SK-N-MC (cell line): Measurements from ENCODE around the gene ZNF599.
A peak's percentile ranks its signal among the peaks of the same experiment; 100 is the strongest.

Source experiments
- DNase-seq: peaks from one replicate; pipeline ENCODE4 v3.0.0-alpha.2; 2011; ENCODE audit warnings: low read depth, low spot score
- H3K27ac ChIP-seq: fragments of 200-600 bp; sonication (generic); 2 replicates; pipeline ENCODE4 v1.5.1; 2016; ENCODE audit warnings: mixed run types
- H3K36me3 ChIP-seq: fragments of 200-600 bp; sonication (generic); 2 replicates; pipeline ENCODE4 v1.6.1; 2017; ENCODE audit warnings: antibody characterized with exemption, low read length, mixed read lengths; ENCODE audit not compliant: insufficient read depth
- H3K4me3 ChIP-seq: fragments of 200-600 bp; sonication (generic); 2 replicates; pipeline ENCODE4 v1.5.1; 2016
- H3K9ac ChIP-seq: fragments of 200-600 bp; sonication (generic); 2 replicates; pipeline ENCODE4 v1.8.0; 2017; ENCODE audit warnings: mixed run types, mixed read lengths; ENCODE audit not compliant: insufficient read length
- H3K9me3 ChIP-seq: fragments of 200-600 bp; sonication (generic); 2 replicates; pipeline ENCODE4 v1.6.1; 2017; ENCODE audit warnings: low read depth, mild to moderate bottlenecking, antibody characterized with exemption, low read length, moderate library complexity, mixed read lengths
- EZH2 ChIP-seq: fragments of 200-600 bp; sonication (generic); IDR thresholded peaks from one replicate; pipeline ENCODE4 v1.6.1; 2017; ENCODE audit warnings: antibody characterized with exemption
- FOXP2 ChIP-seq: optimal IDR thresholded peaks from 2 replicates; pipeline ENCODE3; 2011; ENCODE audit warnings: mild to moderate bottlenecking, moderate library complexity; ENCODE audit not compliant: insufficient read depth; ENCODE audit errors: extremely low read length, control extremely low read depth
- POLR2AphosphoS5 ChIP-seq: IDR thresholded peaks from 2 replicates; pipeline ENCODE4 v1.6.1; 2012; ENCODE audit warnings: mild to moderate bottlenecking, low read depth, low read length, borderline replicate concordance

The ZNF599 gene

GRCh38 chr19:34793565-34793964 is 20.6 kb upstream of the ZNF599 start:
- Histone ChIP-seq H3K9me3 (no peaks in the 10 kb centered on the region), H3K9ac (no peak overlapping the region), H3K36me3 (no peaks in the 10 kb centered on the region), H3K27ac (no peak overlapping the region), H3K4me3 (0 out of 2 replicates have a peak overlapping the region, but pooled peaks have one; percentile 2)
- no peak for DNase-seq
- TF ChIP-seq FOXP2 (no peak), EZH2 (no peak), POLR2AphosphoS5 (no peak)

- no peaks in the 10 kb centered on the region for H3K9me3 ChIP-seq
Measured at GRCh38 chr19:34788074-34788473, 15.1 kb upstream of the ZNF599 start.

GRCh38 chr19:34787059-34787824 is 14.2 kb upstream of the ZNF599 start:
- no peaks in the 10 kb centered on the region for H3K9me3 ChIP-seq
- H3K4me3 ChIP-seq = no peak overlapping the region
- TF ChIP-seq EZH2 (no peak), POLR2AphosphoS5 (no peak), FOXP2 (no peak)

More at GRCh38 chr19:34788074-34788473, 15.1 kb upstream of the ZNF599 start:
- no peak for TF ChIP-seq POLR2AphosphoS5
- no peak for TF ChIP-seq FOXP2
- no peak for TF ChIP-seq EZH2
- H3K27ac ChIP-seq = no peak overlapping the region
- DNase-seq = no peak
- no peak overlapping the region for H3K9ac ChIP-seq
- no peak overlapping the region for H3K4me3 ChIP-seq
- H3K36me3 ChIP-seq = no peaks in the 10 kb centered on the region

GRCh38 chr19:34786236-34786635 is 13.2 kb upstream of the ZNF599 start:
- no peaks in the 10 kb centered on the region for H3K9me3 ChIP-seq
- no peak for TF ChIP-seq POLR2AphosphoS5
- no peak for TF ChIP-seq EZH2
- no peak for TF ChIP-seq FOXP2
- no peak overlapping the region for H3K4me3 ChIP-seq
- no peak for DNase-seq
- H3K36me3 ChIP-seq = no peaks in the 10 kb centered on the region
- H3K27ac ChIP-seq = no peak overlapping the region
- H3K9ac ChIP-seq = no peak overlapping the region

More at GRCh38 chr19:34787059-34787824, 14.2 kb upstream of the ZNF599 start:
- H3K27ac ChIP-seq = no peak overlapping the region
- no peak for DNase-seq
- no peak overlapping the region for H3K9ac ChIP-seq
- no peaks in the 10 kb centered on the region for H3K36me3 ChIP-seq

GRCh38 chr19:34779652-34780051 is 6.6 kb upstream of the ZNF599 start:
- no peaks in the 10 kb centered on the region for H3K36me3 ChIP-seq
- H3K9me3 ChIP-seq = no peaks in the 10 kb centered on the region
- no peak overlapping the region for H3K4me3 ChIP-seq
- DNase-seq = no peak
- TF ChIP-seq POLR2AphosphoS5 (no peak), EZH2 (no peak)
- H3K9ac ChIP-seq = no peak overlapping the region
- no peak overlapping the region for H3K27ac ChIP-seq

GRCh38 chr19:34778342-34778741 is 5.3 kb upstream of the ZNF599 start:
- Histone ChIP-seq H3K27ac (no peak overlapping the region), H3K4me3 (no peak overlapping the region), H3K36me3 (no peaks in the 10 kb centered on the region), H3K9me3 (no peaks in the 10 kb centered on the region), H3K9ac (no peak overlapping the region)
- DNase-seq = no peak
- no peak for TF ChIP-seq POLR2AphosphoS5

GRCh38 chr19:34774857-34775256 is 1.8 kb upstream of the ZNF599 start:
- no peaks in the 10 kb centered on the region for H3K36me3 ChIP-seq
- H3K4me3 ChIP-seq = no peak overlapping the region
- H3K9me3 ChIP-seq = no peaks in the 10 kb centered on the region
- TF ChIP-seq EZH2 (no peak), POLR2AphosphoS5 (no peak), FOXP2 (no peak)
- H3K27ac ChIP-seq = no peak overlapping the region
- no peak overlapping the region for H3K9ac ChIP-seq
- no peak for DNase-seq

- Histone ChIP-seq H3K9me3 (no peaks in the 10 kb centered on the region), H3K4me3 (peak overlapping the region; percentile 92), H3K36me3 (peaks cover 4% of the 10 kb centered on the region; the same call in 1 of the 2 replicates), H3K27ac (no peak overlapping the region), H3K9ac (no peak overlapping the region)
- TF ChIP-seq POLR2AphosphoS5 (no peak), EZH2 (no peak), FOXP2 (no peak)
- no peak for DNase-seq
Measured at GRCh38 chr19:34773555-34773864, 495 bp upstream of the ZNF599 start.

- TF ChIP-seq EZH2 (no peak), FOXP2 (no peak), POLR2AphosphoS5 (no peak)
- DNase-seq = no peak
- Histone ChIP-seq H3K36me3 (peaks cover 33% of the 10 kb centered on the region), H3K9me3 (0 out of 2 replicates have a peak, but pooled peaks cover 3% of the 10 kb centered on the region), H3K9ac (no peak overlapping the region), H3K4me3 (no peak overlapping the region), H3K27ac (no peak overlapping the region)
Measured at GRCh38 chr19:34767951-34768350, 5.1 kb downstream of the ZNF599 start.
